Stimulated activated CD8-positive, alpha-beta memory T cell treated with anti-CD3 and anti-CD28 coated beads, Interleukin-12 subunit alpha, Interleukin-12 subunit beta, amount 100 ng/mL, for 24 hours (primary cell): ENCODE data around the gene KCNMA1.
"Not testable (repeated sequence)": the region's sequence is repeated elsewhere in the genome, so short reads cannot be mapped to it uniquely, and the experiment has no call there.

Source experiments
- DNase-seq: peaks from one replicate; pipeline ENCODE4 v3.0.0-alpha.2; 2020; ENCODE audit errors: extremely low read depth

The KCNMA1 gene

GRCh38 chr10:77637532-77638320 is at the start of gene KCNMA1:
TSS of gene KCNMA1 (minus strand) at chr10:77637808.
- no peak for DNase-seq

- DNase-seq, result no peak
Measured at GRCh38 chr10:77686650-77687417, 49.2 kb upstream of the KCNMA1 start.

DNA sequence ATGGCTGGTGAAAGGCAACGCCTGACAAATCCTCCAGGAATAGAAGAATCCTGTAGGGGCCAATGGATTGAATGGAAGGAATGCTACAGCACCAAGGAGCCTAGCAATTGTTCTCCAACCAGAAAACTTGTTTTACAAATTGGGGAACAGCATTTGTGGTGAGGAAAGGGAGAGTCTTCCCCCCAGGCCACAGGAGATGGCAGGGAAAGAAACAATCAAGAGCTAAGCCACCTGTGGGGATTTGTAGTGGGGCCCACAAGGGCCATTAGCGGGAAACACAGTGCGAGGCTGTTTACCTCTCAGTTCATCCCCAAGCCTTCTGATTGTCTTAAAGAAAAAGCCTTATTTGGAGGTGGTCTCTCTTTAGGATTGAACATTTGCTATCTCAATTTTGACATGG is 48.5 kb upstream of the KCNMA1 start:
- no peak for DNase-seq

DNA sequence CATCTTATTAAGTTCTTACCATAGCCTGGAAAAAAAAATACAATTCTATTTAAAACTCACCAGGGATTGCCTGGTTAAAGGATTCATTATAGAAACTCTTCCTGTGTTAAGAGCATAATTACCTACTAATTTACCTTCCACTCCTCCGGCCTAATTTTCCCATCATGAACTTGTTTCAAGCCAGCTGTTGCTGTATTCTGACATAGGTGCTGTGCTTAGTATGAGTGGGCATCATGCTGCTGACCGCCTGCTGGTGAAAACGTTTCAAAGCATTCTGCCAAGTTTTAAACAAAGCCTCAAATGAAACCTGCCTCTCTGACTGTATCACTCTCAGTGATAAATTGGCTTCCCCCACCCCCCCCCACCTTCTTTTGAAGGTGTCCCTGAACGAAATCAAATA is 47.8 kb upstream of the KCNMA1 start:
- DNase-seq, result no peak

DNA sequence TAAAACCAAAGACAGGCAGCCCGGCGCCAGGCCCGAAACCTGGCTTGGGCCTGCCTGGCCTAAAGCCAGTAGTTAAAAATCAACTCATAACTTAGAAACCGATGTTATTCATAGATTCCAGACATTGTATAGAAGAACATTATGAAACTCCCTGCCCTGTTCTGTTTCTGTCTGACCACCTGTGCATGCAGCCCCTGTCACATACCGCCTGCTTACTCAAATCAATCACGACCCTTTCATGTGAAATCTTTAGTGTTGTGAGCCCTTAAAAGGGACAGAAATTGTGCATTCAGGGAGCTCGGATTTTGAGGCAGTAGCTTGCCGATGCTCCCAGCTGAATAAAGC is 45.5 kb upstream of the KCNMA1 start:
- not testable (repeated sequence) for DNase-seq

- DNase-seq, result no peak
Measured at GRCh38 chr10:77682393-77683087, 44.9 kb upstream of the KCNMA1 start.

GRCh38 chr10:77681839-77682238 is 44.2 kb upstream of the KCNMA1 start:
- DNase-seq, result no peak

- DNase-seq, result no peak
Measured at GRCh38 chr10:77680811-77681210, 43.2 kb upstream of the KCNMA1 start.

DNA sequence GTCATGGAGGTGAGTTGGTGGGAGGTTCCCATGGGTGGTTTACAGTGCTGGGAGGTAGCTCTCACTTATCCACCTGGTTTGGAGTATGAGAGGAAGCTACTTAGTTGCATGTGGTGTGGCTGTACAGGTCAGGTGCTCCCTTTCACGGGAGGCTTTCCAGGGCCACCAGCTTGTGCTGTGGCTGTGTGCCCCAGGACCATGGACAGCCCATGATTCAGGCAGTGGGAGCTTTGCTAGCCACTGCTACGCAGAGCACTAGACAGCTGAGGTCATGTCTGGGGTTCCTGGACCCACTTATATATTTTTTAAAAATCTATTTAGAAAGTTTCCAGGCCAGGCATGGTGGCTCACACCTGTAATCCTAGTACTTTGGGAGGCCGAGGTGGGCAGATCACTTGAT is 42.5 kb upstream of the KCNMA1 start:
- DNase-seq, result no peak

- no peak for DNase-seq
Measured at GRCh38 chr10:77679217-77679616, 41.6 kb upstream of the KCNMA1 start.

DNA sequence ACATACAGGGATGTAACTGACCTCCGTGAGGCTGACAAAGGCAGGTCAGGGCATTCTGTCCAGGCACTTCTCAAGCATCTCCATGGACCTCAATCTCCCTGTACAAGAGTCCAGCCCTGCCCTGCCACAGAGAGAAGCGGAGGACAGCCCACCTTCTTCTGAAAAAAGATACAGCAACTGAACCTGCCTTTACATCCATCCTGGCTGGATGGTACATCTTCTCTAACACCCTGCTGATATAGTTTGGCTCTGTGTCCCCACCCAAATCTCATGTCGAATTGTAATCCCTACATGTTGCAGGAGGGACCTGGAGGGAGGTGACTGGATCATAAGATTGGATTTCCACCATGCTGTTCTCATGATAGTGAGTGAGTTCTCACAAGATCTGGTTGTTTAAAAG is 40.5 kb upstream of the KCNMA1 start:
- DNase-seq, result no peak

DNA sequence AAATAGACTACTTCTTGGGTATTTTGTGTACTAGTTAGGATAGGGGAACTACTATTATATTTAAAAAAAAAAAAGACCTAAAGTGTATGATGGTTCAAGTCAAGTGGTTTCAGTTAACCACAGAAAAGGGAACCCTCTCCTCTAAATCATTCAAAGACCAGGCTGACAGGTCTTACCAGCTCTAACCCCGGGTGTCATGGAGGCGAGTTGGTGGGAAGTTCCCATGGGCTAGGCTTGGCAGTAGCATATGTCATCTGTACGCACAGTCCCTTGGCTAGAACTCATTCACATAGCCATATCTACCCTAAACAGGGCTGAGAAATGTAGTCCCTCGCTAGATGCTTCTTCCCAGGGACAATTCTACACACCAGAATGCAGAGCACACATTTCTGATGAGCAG is 37.7 kb upstream of the KCNMA1 start:
- no peak for DNase-seq

DNA sequence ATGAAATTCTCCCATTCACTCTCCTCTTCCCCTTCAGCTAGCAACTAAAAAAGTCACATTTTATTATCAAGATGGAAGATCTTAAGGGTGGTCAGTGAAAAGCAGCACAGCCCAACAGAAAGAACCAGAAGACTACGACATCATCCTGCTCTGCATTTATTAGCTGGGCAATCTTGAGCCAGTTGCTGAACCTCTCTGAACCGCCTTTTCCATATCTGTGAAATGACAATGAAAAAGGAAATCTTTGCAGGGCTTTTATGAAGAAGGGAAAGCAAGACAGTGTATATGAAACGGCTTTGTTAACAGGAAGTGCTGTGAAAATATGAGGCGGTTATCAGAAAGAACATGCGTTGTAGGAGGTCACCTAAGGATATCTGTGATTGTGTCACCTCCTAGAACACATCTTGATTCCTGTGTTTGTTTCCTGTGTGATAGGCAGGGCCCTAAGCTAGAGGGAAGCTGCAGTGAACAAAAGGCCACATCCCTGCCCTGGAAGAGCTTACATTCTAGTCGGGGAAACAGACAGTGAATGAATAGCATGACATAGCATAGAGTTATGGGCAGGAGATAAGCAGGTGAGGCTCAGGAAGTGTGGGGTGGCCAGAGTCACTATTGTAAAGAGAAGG is 36.0 kb upstream of the KCNMA1 start:
- DNase-seq, result no peak

GRCh38 chr10:77673101-77673500 is 35.5 kb upstream of the KCNMA1 start:
- DNase-seq, result no peak

DNA sequence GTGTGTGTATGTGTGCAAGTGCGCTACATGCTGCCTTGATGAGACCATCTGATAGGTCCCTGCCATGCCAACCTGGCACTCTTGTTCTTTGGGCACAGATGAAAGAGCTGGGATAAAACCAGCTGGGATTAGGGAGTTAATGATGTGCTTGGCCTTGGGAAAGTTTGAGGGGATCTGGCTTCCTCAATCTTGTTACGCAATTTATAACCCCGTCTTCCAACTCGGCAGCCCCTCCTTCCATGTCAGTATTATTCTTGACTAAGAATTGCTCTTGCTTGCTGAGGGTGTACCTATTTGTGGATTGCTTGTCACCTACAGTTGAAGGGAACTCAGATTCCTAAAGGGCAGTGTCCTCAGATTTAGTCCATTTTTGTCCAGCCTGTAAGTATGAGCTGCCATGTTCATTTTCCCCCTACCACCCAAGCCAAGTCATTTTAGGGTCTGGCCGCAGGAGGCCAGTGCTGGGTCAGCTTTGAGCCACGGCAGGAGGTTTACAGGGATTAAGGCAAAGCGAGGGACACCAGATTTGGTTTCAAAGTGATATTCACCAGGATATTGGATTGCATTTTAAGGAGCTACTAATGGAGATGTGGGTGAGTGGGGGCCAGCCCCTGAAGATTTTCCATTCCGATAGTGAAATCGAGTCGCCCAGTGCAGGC is 34.1 kb upstream of the KCNMA1 start:
- no peak for DNase-seq

DNA sequence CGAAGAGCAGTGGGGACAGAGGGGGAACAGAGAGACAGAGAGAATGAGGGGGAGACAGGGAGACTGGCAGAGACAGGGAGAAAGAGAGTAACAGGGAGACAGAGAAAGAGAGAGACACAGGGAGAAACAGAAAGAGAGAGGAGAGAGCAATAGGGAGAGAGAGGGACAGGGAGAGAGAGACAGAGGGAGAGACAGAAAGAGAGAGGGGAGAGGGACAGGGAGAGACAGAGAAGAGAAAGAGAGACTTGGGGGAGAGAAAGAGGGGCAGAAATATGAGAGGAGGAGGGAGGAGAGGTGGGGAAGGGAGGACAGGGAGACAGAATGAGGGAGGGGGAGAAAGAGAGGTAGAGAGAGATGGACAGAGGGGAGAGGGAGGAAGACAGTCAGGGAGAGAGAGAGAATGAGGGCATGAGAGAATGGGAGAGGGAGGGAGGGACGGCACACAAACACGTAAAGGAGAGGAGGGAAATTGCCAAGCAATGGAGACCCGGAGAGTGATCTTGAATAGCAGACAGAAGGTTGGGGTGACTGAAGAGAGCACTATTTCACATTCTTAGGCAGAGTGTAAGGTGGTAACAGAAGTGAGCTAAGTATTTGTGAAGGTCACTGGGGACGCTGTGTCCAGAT is 33.3 kb upstream of the KCNMA1 start:
- DNase-seq, result no peak

GRCh38 chr10:77669892-77670291 is 32.3 kb upstream of the KCNMA1 start:
- DNase-seq, result no peak

GRCh38 chr10:77667426-77668324 is 30.1 kb upstream of the KCNMA1 start:
- DNase-seq, result no peak

DNA sequence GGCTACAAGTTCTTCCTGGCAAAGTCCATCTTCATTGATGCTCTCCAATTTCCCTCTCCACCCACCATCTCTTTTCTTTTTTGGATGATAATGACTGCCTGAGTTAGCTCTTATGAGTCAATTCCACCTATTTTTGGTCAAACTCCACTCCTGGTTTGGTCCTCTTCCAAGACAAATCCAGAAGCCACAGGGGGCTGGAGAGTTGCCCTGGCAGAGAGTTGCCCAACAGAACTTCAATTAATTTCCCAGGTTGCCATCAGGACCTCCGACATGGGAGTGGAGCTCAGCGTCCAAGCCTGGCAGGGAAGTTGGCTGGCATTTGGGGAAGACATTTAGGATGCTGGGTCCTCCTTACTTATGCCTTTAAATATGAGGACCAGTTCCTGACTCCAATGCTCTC is 29.2 kb upstream of the KCNMA1 start:
- DNase-seq, result no peak

GRCh38 chr10:77664696-77665095 is 27.1 kb upstream of the KCNMA1 start:
- DNase-seq, result no peak
